Measurements from ENCODE around the gene FAM118B. TPM values are rescaled to one million over a fixed set of nuclear protein-coding genes. Genes with fewer than 3 reads are reported as not detected.

Gene FAM118B
- total and polyA plus RNA-seq, 2 donors from 2014 or later = 14.0 to 21.5 TPM

DNA sequence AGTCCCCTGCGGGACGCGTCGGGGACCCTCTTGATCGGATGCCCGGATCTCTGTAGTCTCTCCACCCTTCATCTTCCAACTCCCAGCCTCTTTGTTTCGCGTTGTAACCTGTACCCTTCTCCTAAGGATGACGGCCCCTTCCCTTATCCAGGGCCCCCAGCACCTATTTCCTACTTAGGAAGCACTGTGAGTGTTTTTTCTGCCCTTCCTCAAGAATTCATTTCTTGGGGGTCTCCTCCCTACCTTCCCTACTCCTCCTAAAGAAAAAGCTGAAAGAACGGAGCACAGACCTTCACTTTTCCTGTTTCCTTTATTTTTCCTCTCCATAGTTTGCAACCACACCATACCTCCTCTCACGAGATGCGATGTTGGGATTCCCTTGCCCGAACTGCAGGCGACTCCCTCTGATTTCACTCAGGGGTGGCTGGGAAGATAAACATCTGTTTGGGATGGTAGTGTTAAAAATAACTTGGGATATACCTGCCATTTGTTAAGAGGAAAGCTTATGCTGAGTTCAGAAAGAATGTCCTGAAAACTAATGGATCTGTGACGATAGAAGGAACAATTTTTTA lies 593 bp downstream of the FAM118B start:
- intact Hi-C loops (cut with DNase I) = no loop called here
- Histone ChIP-seq H3K27me3 (ENCODE audit: control insufficient read depth, insufficient read depth, low read length) (no peaks in the 10 kb centered on the region), H3K9ac (ENCODE audit: low read length in 3 of 3) (peak overlapping the region; percentile 72 to 78 (median 72)), H3K4me3 (ENCODE audit: low read length in 3 of 3) (peak overlapping the region; percentile 93 to 98 (median 97)), H3K4me1 (ENCODE audit: control insufficient read depth in 2 of 3, insufficient read depth in 2 of 3, low read depth in 1 of 3, low read length in 3 of 3) (peaks cover 0 to 16% (median 4%) of the 10 kb centered on the region in 3 donors), H3K9me3 (ENCODE audit: control insufficient read depth in 2 of 3, insufficient read depth in 1 of 3, low read length in 3 of 3) (no peaks in the 10 kb centered on the region), H3K27ac (ENCODE audit: low read depth in 2 of 2, low read length in 2 of 2) (peak overlapping the region in 1 of 2 donors; percentile 24), H3K36me3 (ENCODE audit: control insufficient read depth in 2 of 3, insufficient read depth in 3 of 3, low read length in 3 of 3) (peaks cover 0 to 9% (median 2%) of the 10 kb centered on the region in 3 donors)
- TF ChIP-seq, protein P1, sequence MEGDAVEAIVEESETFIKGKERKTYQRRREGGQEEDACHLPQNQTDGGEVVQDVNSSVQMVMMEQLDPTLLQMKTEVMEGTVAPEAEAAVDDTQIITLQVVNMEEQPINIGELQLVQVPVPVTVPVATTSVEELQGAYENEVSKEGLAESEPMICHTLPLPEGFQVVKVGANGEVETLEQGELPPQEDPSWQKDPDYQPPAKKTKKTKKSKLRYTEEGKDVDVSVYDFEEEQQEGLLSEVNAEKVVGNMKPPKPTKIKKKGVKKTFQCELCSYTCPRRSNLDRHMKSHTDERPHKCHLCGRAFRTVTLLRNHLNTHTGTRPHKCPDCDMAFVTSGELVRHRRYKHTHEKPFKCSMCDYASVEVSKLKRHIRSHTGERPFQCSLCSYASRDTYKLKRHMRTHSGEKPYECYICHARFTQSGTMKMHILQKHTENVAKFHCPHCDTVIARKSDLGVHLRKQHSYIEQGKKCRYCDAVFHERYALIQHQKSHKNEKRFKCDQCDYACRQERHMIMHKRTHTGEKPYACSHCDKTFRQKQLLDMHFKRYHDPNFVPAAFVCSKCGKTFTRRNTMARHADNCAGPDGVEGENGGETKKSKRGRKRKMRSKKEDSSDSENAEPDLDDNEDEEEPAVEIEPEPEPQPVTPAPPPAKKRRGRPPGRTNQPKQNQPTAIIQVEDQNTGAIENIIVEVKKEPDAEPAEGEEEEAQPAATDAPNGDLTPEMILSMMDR (IDR thresholded peaks at IDR 0.05; ENCODE audit: borderline replicate concordance, extremely low read depth, insufficient read depth) = no peak
- DNase-seq (no peak), FAIRE-seq (no peak)

DNA sequence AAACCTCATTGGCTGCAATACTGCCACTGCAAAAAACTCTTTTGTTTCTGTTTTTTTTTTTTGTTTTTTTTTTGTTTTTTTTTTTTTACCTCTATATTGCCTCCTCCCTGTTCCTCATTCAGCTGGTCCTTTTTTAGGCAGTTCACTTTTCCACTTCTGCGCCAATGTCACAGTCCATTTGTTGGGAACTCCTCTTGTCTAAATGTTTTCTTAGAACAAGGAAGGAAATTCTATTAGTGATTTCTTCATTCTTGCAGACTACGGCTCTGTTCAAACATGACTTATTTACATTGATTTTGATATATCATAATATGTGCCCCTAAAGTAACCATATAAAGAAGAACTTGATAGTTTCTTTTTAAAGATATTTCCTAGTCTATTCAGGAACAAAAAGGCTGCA lies 2.9 kb downstream of the FAM118B start:
- Histone ChIP-seq H3K36me3 (ENCODE audit: control insufficient read depth in 2 of 3, insufficient read depth in 3 of 3, low read length in 3 of 3) (peaks cover 0 to 5% (median 0%) of the 10 kb centered on the region in 3 donors), H3K9me3 (ENCODE audit: control insufficient read depth in 2 of 3, insufficient read depth in 1 of 3, low read length in 3 of 3) (no peaks in the 10 kb centered on the region), H3K4me1 (ENCODE audit: control insufficient read depth in 2 of 3, insufficient read depth in 2 of 3, low read depth in 1 of 3, low read length in 3 of 3) (peaks cover 0 to 16% (median 4%) of the 10 kb centered on the region in 3 donors), H3K4me3 (ENCODE audit: low read length in 3 of 3) (peak overlapping the region in 1 of 3 donors; percentile 14), H3K27ac (ENCODE audit: low read depth in 2 of 2, low read length in 2 of 2) (no peak overlapping the region), H3K27me3 (ENCODE audit: control insufficient read depth, insufficient read depth, low read length) (no peaks in the 10 kb centered on the region), H3K9ac (ENCODE audit: low read length in 3 of 3) (no peak overlapping the region)
- DNase-seq (no peak), FAIRE-seq (no peak)
- TF ChIP-seq, protein P1 (IDR thresholded peaks at IDR 0.05; ENCODE audit: borderline replicate concordance, extremely low read depth, insufficient read depth) = no peak
- intact Hi-C loops (cut with DNase I) = no loop called here

- FAIRE-seq (no peak), DNase-seq (peak in 1 of 5 donors; percentile 21)
- peaks cover 0 to 16% (median 4%) of the 10 kb centered on the region in 3 donors for H3K4me1 ChIP-seq (ENCODE audit: control insufficient read depth in 2 of 3, insufficient read depth in 2 of 3, low read depth in 1 of 3, low read length in 3 of 3)
- peak overlapping the region in 1 of 3 donors; percentile 14 for H3K4me3 ChIP-seq (ENCODE audit: low read length in 3 of 3)
- TF ChIP-seq, protein P1 (IDR thresholded peaks at IDR 0.05; ENCODE audit: borderline replicate concordance, extremely low read depth, insufficient read depth) = no peak
- H3K27me3 ChIP-seq (ENCODE audit: control insufficient read depth, insufficient read depth, low read length) = no peaks in the 10 kb centered on the region
- no peak overlapping the region for H3K9ac ChIP-seq (ENCODE audit: low read length in 3 of 3)
- intact Hi-C loops (cut with DNase I) = no loop called here
- H3K9me3 ChIP-seq (ENCODE audit: control insufficient read depth in 2 of 3, insufficient read depth in 1 of 3, low read length in 3 of 3) = no peaks in the 10 kb centered on the region
- H3K27ac ChIP-seq (ENCODE audit: low read depth in 2 of 2, low read length in 2 of 2) = no peak overlapping the region
- H3K36me3 ChIP-seq (ENCODE audit: control insufficient read depth in 2 of 3, insufficient read depth in 3 of 3, low read length in 3 of 3) = peaks cover 0 to under 1% (median 0%) of the 10 kb centered on the region in 3 donors
Observed at GRCh38 chr11:126214841-126215240, 3.3 kb downstream of the FAM118B start.

All from kidney (tissue), 14 donors.